SHP77 (cell line): ENCODE measurements around the gene PICK1.
A peak's percentile ranks its signal among the peaks of the same experiment; 100 is the strongest.

ENCODE experiments used
- DNase-seq, 2 experiments: peaks; one replicate each; lab custom pipeline; 2025; lab: John Stamatoyannopoulos, UW

The PICK1 gene

DNA sequence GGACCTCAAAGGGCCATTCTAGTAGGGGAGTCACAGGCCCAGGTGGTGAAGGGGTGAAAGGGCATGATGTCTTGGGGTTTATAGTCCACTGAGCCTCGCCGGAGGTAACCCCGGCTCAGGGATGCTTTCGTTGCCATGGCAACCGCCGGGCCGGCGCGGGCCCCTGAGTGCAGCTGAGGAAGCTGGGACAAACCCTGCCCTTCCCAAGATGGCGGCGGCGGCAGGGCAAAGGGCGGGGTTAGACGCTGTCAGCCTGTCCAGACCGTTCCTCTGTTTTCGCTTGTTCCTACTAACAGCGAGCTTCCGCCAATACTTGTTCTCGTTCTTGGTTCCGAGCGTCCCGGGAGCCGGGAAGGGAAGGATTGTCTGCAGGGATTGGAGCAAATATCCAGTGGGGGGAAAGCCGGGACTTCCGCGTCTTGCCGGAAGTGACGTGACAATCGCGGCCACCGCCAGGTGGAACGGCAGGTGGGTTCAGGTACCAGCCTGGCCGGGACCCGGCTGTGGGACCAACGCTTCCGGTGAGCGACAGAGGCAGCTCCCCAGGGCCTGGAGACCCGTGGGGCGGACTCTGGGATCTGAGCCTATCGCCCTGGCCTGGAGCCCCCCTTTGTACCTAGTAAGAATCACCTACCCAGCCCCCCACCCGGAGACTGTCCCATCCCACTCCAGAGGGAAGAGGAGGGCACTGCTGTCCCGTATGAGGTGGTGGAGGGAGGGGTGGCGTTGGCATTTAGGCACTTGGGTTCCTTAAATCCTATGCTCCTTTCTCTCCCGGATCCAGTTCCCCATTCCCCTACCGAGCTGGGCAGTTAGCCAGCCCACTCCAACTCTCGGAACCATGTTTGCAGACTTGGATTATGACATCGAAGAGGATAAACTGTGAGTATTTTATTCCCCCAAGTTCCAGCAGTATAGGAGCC, at the start of gene PICK1:
Gene PICK1, plus strand, starts transcription at position 436 of the 923 bp plus-strand sequence. Its CDS starts 406 bp downstream, at position 842.
- DNase-seq: peak; percentile 89 to 91

DNA sequence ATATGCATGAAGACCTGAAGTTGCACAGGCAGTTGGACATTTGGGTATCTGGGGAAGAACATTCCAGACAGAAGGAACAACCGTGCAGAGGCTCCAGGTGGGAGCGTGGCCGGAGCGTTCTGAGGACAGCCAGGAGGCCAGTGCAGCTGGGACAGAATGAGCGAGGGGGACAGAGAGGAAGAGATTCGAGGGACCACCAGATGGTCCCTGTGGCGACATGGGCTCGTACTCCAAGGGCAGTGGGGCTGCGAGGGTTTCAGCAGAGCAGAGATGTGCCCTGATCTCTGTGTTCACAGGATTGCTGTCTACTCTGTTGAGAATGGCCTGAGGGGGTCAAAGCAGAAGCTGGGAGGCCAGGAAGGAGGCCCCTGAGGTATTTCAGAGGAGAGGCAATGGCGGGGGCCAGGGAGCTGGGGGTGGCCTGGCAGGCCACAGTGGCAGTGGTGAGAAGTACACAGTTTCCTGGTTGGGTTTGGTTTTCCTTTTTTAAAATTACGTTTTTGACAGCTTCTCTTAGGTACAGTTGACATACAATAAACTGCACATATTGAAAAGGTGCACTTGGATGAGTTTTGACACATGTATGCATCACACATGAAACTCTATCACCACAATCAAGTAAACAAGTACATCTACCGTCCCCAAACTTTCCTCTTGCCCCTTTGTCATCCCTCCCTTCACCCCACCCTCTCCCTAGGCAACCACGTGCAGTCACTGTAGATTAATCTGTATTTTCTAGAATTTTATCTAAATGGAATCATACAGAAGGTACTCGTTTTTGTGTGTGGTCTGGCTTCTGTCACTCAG, 48.0 kb upstream of the PICK1 start:
- no peak for DNase-seq

DNA sequence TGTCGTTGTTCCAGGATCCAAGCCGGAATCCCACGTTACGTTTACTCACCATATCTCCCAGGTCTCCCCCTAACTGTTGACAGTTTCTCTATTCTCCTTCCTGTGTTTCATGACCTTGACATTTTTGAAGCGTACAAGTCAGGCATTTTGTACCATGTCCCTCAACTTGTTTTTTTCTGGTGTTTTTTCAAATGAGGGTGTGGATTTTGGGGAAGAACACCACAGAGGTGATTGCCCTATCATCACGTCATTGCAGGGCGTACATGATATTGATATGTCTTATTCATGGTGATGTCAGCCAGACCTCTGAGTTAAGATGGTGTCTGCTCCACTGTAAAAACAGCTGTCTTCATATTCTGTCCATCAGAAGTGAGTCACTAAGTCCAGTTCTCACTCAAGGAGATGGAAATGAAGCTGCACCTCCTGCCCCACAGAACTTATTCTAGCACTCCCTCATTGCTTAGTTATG, 44.6 kb upstream of the PICK1 start:
- no peak for DNase-seq

DNA sequence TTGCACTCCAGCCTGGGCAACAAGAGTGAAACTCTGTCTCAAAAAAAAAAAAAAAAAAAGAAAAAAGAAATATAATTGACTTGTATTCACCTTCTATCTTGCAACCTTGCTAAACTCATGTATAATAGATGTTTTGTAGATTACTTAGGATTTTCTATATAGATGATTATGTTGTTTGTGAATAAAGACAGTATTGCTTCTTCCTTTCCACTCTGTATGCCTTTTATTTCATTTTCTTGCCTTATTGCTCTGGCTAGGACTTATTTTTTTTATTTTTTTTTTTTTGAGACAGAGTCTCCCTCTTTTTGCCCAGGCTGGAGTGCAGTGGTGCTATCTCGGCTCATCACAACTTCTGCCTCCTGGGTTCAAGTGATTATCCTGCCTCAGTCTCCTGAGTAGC, 43.1 kb upstream of the PICK1 start:
- DNase-seq: no peak

DNA sequence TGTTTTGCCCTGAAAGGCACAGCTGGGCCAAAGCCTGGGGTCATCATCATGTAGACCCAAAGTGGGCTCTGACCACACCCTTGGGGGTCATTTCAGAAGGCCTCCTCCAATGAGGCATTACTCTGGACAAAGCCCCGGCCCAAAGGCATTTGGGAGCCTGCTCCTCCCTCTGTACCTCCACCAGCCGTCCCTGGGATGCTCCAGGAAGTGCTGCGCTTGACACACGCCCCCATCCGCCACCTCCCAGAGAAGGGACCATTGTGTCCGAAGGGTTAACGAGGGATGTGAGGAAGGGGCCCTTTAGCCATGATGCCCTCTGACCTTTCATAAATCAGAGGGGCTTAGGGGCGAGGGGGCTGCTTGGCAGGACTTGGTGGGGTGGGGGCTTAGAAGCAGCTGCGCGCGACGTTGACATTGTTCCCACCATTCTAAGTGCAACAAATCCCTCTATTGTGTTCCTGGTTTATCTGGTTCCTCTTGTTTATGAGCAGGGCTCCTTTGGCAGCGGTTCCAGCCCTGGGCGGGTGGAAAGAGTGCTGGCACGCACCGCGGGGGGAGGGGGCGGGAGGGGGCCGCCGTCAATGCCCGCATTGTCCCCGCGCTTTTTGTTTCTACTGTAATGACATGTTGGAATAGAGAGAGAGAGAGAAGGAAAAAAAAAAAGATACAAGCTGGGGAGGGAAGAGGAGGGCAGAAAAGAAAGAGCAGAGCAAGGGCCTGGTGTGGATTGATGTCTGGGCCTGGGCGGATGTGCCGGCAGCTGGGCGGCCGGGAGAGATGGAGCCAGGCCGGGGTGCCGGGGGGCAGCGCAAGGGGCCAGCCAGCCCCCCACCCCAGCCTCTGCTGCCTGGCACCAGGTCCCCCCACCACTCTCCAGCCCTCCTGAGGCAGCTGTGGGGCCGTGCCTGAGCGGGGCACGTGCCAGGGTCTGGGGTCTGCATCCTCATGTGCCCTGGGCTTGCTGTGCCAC, 40.7 kb upstream of the PICK1 start:
- DNase-seq: no peak

- DNase-seq: no peak
Measured at GRCh38 chr22:38017272-38017920, 39.8 kb upstream of the PICK1 start.

- no peak for DNase-seq
Measured at GRCh38 chr22:38017939-38018885, 39.0 kb upstream of the PICK1 start.

DNA sequence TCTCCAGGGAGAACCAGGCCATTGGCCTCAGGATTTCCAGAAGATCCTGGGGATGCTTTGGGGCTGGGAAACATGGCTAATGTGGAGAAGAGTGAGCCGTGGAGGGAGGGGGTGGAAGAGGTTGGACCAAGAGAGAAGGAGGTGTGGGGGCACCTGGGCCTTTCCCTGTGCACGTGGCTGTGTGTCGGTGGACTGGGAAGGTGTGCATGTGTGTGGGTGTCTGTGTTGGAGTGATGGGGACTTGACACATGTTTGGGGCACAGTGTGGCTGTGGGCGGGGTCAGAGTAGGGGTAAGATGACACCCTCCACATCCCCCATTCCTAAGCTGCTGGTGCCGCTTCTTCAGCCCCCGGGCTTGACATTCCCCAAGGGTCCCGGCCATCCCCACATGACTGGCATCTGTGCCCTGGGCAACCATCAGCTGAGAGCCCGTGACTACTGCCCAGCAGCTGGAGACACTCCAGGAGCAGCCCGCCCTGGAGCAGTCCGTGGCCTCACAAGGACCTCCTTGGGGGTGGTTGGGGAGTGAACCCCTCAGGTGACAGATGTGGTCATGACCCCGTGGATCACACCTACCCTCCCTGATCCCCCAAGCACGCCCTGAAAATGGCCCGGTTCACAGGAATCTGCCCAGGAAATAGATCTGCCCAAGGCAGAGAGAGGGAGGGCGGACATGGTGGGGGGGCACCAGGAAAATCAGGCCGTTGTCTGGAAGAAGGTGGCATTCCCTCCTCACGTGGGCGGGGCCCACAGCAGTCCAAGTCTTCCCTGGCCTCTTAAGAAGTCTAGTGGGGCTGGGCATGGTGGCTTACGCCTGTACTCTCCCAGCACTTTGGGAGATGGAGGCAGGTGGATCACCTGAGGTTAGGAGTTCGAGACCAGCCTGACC, 38.0 kb upstream of the PICK1 start:
- DNase-seq: no peak

DNA sequence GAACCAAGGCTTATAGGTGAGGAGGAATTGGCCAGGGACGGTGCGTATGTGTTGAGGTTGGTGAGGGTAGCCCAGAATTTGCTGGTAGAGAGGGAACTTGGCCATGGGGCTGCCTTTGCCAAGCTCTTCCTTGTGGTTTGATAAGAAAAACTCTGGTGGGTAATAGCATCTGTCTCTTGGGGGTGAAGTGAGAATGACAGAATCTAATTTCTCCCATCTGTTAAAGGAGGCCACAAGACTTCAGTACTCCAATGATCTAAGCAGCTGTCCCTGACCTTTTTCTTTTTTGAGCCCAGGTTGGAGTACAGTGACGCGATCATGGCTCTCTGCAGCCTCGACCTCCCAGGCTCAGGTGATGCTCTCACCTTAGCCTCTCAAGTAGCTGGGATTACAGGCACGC, 36.0 kb upstream of the PICK1 start:
- DNase-seq: no peak

DNA sequence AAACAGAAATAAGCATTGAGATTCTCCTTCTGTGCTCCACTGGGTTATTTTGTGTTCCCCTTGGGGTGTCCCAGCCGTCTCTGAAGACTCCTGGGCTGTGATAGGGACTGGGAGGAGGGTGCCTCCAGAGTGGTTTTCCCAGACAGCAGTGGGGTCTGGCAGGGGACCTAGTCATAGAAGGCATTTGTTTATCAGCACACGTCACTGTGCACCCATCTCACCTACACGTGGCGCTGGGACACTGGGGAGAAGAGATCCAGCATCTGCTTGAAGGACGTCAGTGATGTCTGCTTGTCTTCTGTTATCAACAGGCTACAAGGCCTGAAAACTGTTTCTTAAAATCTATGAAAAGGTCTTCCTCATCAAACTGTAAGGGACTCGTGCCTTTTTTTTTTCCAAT, 34.2 kb upstream of the PICK1 start:
- no peak for DNase-seq

DNA sequence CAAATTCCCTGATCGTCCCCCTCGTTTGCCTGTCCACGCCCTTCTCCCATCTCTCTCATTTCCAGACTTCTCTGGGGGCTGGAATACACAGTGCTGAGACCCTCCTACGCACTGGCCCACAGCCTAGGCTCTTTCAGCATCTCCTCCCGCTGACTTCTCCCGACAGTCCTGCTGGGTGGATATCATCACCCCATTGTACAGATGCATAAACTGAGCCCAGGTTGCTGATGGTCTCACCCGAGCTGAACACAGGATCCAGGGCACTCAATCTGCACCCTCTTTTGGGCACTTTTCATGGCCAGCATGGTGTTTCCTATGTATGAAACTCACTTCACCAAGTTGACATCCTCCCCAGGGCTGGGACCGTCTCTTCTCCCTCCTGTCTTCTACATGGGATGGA, 31.7 kb upstream of the PICK1 start:
- DNase-seq: no peak

GRCh38 chr22:38026130-38027111, 30.8 kb upstream of the PICK1 start:
- DNase-seq: no peak

- no peak for DNase-seq
Measured at GRCh38 chr22:38027487-38027886, 29.7 kb upstream of the PICK1 start.

DNA sequence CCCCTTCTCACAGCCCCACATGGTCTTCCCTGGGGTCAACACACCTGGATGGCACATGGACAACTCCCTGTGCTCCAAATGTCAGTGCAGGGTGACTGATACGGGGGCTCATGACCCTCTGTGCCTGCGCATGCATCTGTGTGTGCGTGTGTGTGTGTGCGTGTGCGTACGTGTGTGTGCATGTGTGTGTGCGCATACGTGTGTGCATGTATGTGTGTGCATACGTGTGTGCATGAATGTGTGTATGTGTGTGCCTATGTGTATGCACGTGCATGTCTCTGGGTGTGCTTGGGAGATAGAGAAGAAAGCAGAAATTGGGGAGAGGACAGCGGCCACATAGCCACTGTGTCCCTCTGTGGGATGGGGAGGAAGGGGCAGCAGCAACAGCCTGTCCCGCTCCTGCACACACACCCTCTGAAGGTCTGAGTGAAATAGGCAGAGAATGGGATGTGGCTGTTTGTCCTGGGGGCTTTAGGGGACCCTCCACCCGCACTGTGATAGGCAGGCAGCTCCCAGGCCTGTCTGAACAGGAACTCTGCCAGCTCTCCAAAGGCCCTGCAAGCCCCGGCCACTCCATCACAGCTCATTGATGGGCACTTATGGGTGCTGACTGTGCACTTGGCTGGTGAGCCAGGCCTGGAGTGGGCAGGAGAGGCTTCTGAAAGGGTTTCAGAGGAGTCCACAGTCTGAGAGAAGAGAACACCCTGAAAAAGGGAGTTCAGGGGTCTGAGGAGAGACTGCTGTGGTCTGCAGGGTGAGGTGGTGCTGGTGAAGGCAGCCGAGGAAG, 28.7 kb upstream of the PICK1 start:
- no peak for DNase-seq

GRCh38 chr22:38029370-38029769, 27.8 kb upstream of the PICK1 start:
- DNase-seq: no peak

DNA sequence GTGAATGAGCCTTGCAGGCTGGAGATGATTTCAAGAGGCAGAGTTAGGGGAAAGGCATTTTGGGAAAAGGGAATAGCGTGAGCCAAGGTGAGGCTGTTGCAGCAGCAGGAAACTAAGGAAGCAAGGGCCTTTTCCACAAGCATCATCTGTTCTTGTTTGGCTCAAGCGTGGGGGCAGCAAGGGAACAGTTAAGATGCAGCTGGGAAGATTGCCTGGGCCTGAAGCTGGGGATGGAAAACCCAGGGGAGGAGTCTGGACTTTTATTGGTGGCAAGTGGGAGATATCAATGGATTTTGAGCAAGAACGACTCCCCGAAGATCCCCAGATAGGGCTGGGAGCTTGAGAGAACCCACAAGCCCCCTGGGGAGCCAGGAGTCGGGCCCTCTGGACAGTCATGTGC, 27.3 kb upstream of the PICK1 start:
- DNase-seq: no peak
